Kidney capillary endothelial cell (primary cell): Measurements from ENCODE around the gene HS3ST5.

Experiments
- DNase-seq: peaks from one replicate; pipeline ENCODE4 v3.0.0-alpha.2; 2018; ENCODE audit warnings: low spot score

Gene HS3ST5

DNA sequence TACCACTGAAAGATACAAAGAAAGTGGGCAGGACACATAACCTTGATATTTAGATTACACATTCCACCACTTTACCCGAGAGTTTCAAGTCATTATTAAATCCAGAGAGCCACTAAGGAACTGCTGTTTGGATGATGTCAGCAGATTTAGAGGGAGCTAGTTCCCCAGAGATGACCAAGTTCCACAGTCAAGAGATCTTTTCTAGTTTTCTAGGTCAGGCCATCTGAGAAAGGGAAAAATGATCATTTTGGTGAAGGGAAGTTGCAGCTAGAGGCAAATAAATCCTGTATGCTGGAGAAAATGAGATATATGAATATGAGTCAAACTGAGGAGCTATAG, 147.8 kb downstream of the HS3ST5 start:
- no peak for DNase-seq

DNA sequence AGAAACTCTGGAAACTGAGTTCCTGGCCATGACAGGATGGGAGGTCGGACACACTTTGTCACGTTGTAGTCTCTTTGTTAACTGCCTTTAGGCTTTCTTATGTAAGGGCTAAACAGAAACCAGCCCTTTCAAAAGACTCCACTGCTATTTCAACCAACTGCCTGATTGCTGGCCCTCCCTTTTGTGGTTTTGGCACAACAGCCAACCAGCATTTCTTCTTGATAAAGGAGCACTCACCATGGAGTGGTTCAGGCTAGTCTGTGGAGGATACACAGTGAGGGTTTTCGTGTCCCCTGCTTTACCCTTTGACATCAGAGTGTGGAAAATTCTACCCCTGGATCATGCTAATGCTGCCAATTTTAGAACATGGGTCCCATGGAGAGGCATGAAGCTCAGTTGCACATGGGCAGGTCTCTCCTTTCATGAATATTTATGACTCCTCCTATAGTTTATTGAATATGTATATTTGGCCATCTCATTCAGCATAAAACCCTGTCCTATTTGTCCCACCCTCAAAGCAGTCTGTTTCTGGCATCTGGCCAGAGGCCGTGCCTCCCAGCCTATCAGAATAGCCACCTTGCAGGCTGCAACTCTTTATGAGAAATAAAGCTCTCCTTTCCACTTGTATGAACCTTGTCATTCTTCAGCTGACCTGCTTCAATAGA, 148.3 kb downstream of the HS3ST5 start:
- DNase-seq, result no peak

GRCh38 chr6:114187563-114187962, 155.3 kb downstream of the HS3ST5 start:
- no peak for DNase-seq

DNA sequence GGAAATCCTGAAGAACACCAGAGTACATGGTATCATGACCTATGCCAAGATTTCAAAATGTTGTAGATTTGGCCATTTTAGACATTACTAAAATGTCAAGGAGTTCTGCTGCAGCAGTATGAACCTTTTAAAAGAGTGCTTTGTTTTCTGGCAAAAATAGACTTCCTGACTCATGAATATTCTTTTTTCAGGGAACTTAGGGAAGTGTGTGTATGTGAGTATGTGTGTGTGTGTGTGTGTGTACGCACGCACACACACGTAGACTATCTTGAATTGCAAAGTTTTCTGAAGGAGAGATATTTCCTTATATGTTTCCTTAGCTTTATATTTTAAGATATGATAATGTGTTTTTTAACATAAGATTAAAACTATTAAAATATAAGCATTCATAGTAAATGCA, 161.2 kb downstream of the HS3ST5 start:
- DNase-seq, result no peak

DNA sequence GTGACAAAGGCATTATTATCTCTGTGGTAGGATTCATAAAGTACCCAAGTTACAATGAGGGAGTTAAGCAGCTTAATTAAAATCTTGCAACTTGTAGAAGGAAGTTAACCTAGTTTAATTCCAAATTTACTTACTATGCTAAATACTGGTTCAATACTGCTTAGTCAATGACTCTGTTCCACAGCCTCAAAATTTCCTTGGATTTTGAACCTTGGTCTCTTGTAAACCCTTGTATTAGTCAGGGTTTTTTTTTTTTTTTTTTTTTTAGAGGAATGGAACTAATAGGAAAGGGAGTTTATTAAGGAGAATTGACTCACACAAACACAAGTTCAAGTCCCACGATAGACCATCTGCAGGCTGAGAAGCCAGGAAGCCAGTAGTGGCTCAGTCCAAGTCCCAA, 163.4 kb downstream of the HS3ST5 start:
- DNase-seq, result no peak

- DNase-seq, result no peak
Measured at GRCh38 chr6:114176726-114177125, 166.1 kb downstream of the HS3ST5 start.

- DNase-seq, result no peak
Measured at GRCh38 chr6:114172576-114173260, 170.1 kb downstream of the HS3ST5 start.

DNA sequence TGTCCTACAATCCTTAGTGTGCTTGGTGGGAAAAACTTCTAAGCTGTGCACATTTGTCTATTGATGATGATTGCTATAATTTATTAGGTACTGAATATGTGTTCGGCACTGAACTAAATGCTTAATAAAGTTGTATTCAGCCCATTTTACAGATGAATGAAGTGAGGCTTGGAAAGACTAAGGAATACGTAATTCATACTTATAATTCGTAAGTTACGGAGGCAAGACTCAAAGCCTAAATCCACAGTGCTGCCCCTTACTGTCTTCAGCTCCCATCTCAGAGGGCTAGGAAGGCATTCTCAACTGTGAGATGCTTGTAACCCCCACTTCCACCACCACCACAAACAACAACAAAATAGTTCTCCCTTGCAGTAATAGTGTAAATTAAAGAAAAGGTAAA, 171.3 kb downstream of the HS3ST5 start:
- no peak for DNase-seq

GRCh38 chr6:114170958-114171387, 171.8 kb downstream of the HS3ST5 start:
- DNase-seq, result no peak

- no peak for DNase-seq
Measured at GRCh38 chr6:114170372-114170771, 172.5 kb downstream of the HS3ST5 start.

DNA sequence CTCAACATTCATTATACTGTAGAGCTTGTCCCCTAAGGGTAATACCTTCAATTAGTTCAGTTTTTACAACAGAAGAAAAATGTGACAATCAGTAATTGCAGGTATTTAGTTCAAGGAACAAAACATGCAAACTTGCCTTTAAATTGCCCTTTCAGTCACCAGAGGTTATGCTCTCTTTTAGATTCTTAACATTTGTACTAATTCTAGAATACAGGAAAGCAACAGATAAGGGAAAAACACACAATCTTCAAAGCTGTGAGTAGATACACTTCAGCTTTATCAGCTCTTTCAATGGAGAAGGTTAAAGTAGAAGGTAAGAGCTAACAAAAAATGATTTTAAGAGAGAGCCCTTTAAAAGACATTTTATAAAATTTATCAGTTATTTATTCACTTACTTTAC, 173.1 kb downstream of the HS3ST5 start:
- no peak for DNase-seq

DNA sequence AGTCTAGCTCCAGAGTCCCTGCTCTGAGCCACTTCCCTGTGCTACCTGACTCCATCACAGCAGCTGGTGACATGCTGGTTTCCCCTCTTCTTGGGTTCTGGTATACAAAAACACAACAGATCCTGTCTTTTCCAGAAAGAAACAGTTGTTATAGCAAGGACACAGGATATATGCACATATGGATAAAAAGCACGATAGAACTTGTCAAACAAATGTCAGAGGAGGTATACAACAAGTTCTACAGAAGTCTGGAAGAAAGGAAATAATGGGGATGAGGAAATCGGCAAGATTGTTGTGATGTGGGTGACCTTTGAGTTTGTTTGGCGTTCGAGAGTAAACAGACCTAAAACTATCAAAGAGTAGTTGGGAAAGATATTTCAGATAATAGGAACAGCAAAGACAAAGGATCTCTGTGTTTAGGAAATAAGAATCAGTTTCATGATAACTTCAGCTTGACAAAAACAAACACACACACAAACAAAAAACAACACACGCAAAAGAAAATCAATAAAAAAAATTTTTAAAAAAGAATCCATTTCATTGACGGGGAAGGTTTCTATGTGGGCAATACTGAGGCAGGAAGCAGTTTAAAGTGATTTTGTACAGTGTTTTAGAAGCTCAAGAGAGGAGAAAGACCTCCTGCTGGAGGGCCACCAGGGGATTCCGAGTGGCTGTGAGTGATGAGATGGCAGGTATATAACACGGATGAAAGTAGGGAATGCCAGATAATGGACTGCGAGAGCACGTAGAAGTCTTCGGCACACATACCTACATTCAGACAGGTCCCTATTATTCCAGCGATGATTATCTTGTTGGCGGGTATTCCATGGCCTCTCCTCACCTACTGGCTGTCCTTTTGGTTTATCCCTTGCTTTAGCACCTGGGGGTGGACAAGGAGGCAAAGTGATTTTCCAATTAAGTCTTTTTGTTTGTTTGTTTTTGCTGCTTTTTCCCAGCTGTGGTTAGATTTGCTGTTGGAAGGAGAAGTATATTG, 174.9 kb downstream of the HS3ST5 start:
- DNase-seq, result no peak

GRCh38 chr6:114164207-114164606, 178.6 kb downstream of the HS3ST5 start:
- DNase-seq, result no peak

- no peak for DNase-seq
Measured at GRCh38 chr6:114162691-114163347, 180.0 kb downstream of the HS3ST5 start.

DNA sequence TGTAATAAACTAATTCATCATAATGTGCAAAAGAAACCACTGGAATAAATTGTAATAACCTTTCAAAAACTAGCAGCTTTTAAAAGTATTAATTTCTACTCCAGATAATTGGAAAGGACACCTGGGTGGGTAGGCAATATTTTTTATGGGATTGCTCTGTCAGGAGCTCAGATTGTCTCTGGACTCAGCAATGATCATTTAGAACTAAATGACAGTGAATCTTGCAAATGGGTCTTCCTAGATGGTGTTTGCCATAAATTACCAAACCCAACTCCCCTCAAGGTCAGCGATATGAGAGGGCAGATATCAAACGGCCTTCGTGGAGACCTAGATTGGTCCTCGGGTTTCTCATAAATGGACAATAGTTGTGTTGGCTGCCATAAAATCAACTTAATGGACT, 181.9 kb downstream of the HS3ST5 start:
- no peak for DNase-seq

DNA sequence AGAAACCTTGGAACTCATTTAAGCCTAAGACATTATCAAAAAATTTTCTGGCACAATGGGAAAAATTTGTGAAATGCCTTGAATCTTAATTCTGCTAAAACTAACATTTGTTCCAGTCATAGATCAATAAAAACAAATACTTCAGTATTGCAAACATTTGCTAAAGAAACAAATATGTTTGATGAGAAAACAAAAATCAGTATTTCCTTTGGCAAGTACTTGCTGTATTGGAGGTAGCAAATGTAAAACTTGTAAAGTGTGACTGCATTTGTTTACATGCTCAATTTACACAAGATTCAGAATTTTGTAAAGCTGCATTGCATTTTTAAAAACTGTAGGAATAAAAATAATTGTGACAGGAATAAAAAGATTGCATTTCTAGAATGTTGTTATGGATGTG, 183.1 kb downstream of the HS3ST5 start:
- DNase-seq, result no peak

DNA sequence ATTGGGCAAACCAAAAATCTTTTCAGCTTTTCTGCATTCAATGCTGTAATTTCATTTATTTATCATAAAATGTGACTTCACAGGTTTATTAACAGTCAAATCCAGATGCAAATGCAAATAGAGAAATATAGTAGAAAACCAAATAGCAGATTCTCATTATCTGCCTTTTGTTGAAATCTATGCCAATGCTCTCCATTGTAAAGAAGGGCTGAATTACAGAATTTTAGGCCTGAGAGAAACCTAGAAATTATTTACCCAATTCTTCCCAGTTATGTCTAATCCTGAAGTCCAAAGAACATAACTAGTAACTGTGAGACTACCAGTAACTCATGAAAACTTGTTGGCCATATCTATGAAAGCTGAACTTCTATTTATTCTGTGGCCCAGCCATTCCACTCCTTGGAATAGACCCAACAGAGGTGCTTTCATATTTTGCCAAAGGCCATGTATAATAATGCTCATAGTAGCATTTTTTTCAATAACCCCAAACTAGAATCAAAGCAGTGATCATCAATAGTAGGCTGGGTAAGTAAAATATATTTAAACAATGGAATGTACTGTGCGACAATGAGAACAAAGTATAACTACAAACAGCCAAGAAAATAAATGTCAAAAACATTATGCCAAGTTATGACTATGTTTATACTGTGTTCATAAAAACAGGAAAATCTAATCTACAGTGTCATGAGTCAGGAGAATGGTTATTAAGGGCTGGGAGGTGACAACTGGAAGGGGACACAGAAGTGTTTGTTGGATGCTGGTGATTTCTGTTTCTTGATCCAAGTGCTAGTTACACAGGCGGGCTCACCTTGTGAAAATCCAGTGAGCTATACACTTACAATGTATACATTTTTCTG, 183.8 kb downstream of the HS3ST5 start:
- DNase-seq, result no peak

DNA sequence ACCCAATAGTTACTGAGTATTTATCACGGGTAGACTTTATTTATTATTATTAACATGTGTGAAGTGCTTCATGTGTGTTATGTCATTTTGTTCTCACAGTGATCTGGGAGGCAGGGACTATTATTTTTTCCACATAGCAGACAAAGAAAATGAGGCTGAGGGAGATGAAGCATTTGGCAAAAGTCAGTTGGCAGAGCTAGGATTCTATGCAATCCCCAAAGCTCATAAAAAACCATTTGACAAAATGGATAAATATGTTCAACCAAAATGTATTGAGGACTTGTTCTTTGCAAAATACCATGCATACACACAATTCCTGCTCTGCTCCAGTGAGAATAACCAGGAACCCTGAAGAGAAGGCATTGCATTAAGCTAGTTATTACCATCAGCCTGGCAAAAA, 184.4 kb downstream of the HS3ST5 start:
- no peak for DNase-seq

DNA sequence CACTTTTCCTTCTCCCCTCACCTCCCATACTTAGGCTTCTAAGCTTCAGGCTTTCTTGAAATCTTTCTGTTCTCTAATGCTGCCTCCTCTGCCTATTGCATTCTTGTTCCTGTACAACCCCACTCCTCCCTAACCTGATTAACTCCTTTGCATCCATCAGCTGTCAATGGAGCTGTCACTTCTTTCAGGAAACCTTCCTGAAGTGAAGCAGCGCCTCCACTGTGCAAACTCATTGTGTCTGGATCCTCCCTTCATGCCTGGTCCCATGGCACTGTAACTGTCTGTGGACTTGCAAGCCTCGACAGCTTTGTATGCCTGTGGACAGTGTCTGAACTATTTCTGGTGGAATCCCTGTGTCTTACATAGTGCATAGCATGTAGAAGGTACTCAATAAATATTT, 185.0 kb downstream of the HS3ST5 start:
- DNase-seq, result no peak

DNA sequence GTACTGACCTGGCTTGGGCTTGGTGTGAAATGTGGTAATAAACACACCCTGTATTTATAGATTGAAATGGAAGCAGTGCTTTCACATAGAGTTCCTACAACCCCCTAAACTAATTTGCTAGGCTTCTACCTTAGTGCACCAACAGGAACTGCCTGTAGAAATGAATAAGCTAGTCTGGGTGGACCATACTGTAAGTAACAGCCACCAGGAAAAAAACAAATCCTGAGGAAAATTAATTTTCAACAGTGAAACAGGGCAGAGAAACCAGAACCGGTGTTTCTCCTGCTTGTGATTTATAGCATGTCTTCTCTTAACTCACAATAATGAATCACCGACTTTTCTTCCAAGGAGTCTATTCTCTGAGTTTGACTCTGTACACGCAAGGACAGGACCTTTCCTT, 187.1 kb downstream of the HS3ST5 start:
- DNase-seq, result no peak

DNA sequence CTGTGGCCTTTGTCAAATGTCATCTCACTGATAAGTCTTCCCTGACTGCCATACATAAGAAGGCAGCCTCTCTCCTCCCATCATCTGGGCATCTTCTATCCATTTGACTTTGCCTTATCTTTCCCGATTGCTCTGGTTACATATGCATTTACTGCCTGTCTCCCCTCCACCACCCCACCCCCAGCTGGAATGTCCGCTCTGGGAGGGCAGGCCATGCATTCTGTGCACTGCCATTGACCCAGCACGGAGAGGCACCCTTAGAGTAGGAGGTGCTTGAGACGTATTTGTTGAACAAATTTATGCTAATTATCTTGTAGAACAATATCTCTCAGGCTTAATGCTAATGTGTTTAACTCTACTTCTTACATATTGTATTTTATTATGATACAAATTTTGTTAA, 188.0 kb downstream of the HS3ST5 start:
- DNase-seq, result no peak
